WERI-Rb-1 (cell line): ENCODE results near the gene ACOXL.

Experiments
- DNase-seq: peaks from one replicate; pipeline ENCODE4 v3.0.0-alpha.2; 2020
- H3K27ac ChIP-seq: fragments of 250-450 bp; sonication (Bioruptor Pico); 2 replicates; pipeline ENCODE4 v1.5.1; 2020; ENCODE audit warnings: mild to moderate bottlenecking, moderate library complexity
- H3K27me3 ChIP-seq: fragments of 250-450 bp; sonication (Bioruptor Pico); 2 replicates; pipeline ENCODE4 v1.5.1; 2021; ENCODE audit warnings: mild to moderate bottlenecking, low read depth, moderate library complexity; ENCODE audit not compliant: insufficient read depth, severe bottlenecking
- H3K36me3 ChIP-seq: fragments of 250-450 bp; sonication (Bioruptor Pico); 2 replicates; pipeline ENCODE4 v1.5.1; 2020; ENCODE audit warnings: mild to moderate bottlenecking, moderate library complexity
- H3K4me3 ChIP-seq: 2 replicates; pipeline ENCODE4 v1.5.1; 2011; ENCODE audit warnings: low read depth, mild to moderate bottlenecking, control low read depth, low read length
- H3K9me3 ChIP-seq: fragments of 250-450 bp; sonication (Bioruptor Pico); 2 replicates; pipeline ENCODE4 v1.5.1; 2021; ENCODE audit warnings: mild to moderate bottlenecking, moderate library complexity; ENCODE audit not compliant: severe bottlenecking
- CTCF ChIP-seq: IDR thresholded peaks from 2 replicates; pipeline ENCODE4 v1.5.1; 2011; ENCODE audit warnings: low read depth, mild to moderate bottlenecking, control low read depth, inconsistent platforms, low read length

Gene ACOXL

GRCh38 chr2:111167863-111168162, 435.4 kb downstream of the ACOXL start:
- no peak overlapping the region for H3K4me3 ChIP-seq
- H3K9me3 ChIP-seq = no peaks in the 10 kb centered on the region
- no peak overlapping the region for H3K27ac ChIP-seq
- TF ChIP-seq CTCF = no peak
- no peak for DNase-seq
- peaks cover 20% of the 10 kb centered on the region for H3K27me3 ChIP-seq
- H3K36me3 ChIP-seq = no peaks in the 10 kb centered on the region; the same call in 1 of the 2 replicates
